Measurements from ENCODE around the gene NCBP3.

- TF ChIP-seq HNF4G (IDR thresholded peaks at IDR 0.05) (no peak), CTCF (IDR thresholded peaks at IDR 0.05; ENCODE audit: low read depth, low read length, missing input control) (no peak), JUND (IDR thresholded peaks at IDR 0.05) (no peak)
- TF ChIP-seq, protein P1, sequence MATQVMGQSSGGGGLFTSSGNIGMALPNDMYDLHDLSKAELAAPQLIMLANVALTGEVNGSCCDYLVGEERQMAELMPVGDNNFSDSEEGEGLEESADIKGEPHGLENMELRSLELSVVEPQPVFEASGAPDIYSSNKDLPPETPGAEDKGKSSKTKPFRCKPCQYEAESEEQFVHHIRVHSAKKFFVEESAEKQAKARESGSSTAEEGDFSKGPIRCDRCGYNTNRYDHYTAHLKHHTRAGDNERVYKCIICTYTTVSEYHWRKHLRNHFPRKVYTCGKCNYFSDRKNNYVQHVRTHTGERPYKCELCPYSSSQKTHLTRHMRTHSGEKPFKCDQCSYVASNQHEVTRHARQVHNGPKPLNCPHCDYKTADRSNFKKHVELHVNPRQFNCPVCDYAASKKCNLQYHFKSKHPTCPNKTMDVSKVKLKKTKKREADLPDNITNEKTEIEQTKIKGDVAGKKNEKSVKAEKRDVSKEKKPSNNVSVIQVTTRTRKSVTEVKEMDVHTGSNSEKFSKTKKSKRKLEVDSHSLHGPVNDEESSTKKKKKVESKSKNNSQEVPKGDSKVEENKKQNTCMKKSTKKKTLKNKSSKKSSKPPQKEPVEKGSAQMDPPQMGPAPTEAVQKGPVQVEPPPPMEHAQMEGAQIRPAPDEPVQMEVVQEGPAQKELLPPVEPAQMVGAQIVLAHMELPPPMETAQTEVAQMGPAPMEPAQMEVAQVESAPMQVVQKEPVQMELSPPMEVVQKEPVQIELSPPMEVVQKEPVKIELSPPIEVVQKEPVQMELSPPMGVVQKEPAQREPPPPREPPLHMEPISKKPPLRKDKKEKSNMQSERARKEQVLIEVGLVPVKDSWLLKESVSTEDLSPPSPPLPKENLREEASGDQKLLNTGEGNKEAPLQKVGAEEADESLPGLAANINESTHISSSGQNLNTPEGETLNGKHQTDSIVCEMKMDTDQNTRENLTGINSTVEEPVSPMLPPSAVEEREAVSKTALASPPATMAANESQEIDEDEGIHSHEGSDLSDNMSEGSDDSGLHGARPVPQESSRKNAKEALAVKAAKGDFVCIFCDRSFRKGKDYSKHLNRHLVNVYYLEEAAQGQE (IDR thresholded peaks at IDR 0.05) = no peak
These were observed 44.3 kb downstream of the NCBP3 start for GRCh38 chr17:3801792-3802191.
